HUDEP-2 (cell line): ENCODE data around the gene NRF1.
"Not testable (repeated sequence)": the region's sequence is repeated elsewhere in the genome, so short reads cannot be mapped to it uniquely, and the experiment has no call there.

Experiments used
- DNase-seq, 76 experiments: peaks; one replicate each; lab custom pipeline; 2025; ENCODE audit not compliant: unreplicated experiment in 76 of 76; lab: John Stamatoyannopoulos, UW

NRF1 gene

GRCh38 chr7:129611246-129612111, at the start of gene NRF1:
Gene NRF1 (plus strand): TSS chr7:129611720. CDS start chr7:129657352, 45,632 bp downstream.
- DNase-seq = peak in 72 of 76 experiments; percentile 5 to 86 (median 72)

- not testable (repeated sequence) for DNase-seq
Observed at GRCh38 chr7:129566323-129566722, 45.2 kb upstream of the NRF1 start.

GRCh38 chr7:129567377-129567776, 44.1 kb upstream of the NRF1 start:
- DNase-seq = no peak

- no peak for DNase-seq
Observed at GRCh38 chr7:129568240-129568639, 43.3 kb upstream of the NRF1 start.

GRCh38 chr7:129569326-129569725, 42.2 kb upstream of the NRF1 start:
- no peak for DNase-seq

GRCh38 chr7:129569811-129570215, 41.7 kb upstream of the NRF1 start:
- peak in 3 of 76 experiments; percentile 7 to 23 (median 14) for DNase-seq

GRCh38 chr7:129571201-129571600, 40.3 kb upstream of the NRF1 start:
- no peak for DNase-seq

- DNase-seq = no peak
Observed at GRCh38 chr7:129572205-129572604, 39.3 kb upstream of the NRF1 start.

- DNase-seq = no peak
Observed at GRCh38 chr7:129574487-129574886, 37.0 kb upstream of the NRF1 start.

GRCh38 chr7:129575699-129576098, 35.8 kb upstream of the NRF1 start:
- DNase-seq = no peak

GRCh38 chr7:129576138-129576537, 35.4 kb upstream of the NRF1 start:
- DNase-seq = no peak

- DNase-seq = no peak
Observed at GRCh38 chr7:129578829-129579228, 32.7 kb upstream of the NRF1 start.

GRCh38 chr7:129586179-129586578, 25.3 kb upstream of the NRF1 start:
- DNase-seq = not testable (repeated sequence)

GRCh38 chr7:129588268-129588667, 23.3 kb upstream of the NRF1 start:
- no peak for DNase-seq

- no peak for DNase-seq
Observed at GRCh38 chr7:129591868-129592267, 19.7 kb upstream of the NRF1 start.

GRCh38 chr7:129596386-129596785, 15.1 kb upstream of the NRF1 start:
- not testable (repeated sequence) for DNase-seq

- DNase-seq = no peak
Observed at GRCh38 chr7:129597672-129598071, 13.8 kb upstream of the NRF1 start.

GRCh38 chr7:129599174-129599573, 12.3 kb upstream of the NRF1 start:
- no peak for DNase-seq

- not testable (repeated sequence) for DNase-seq
Observed at GRCh38 chr7:129603594-129603993, 7.9 kb upstream of the NRF1 start.

GRCh38 chr7:129604021-129604420, 7.5 kb upstream of the NRF1 start:
- not testable (repeated sequence) for DNase-seq

- DNase-seq = no peak
Observed at GRCh38 chr7:129604713-129605437, 6.6 kb upstream of the NRF1 start.
